Activated T-cell treated with anti-CD3 and anti-CD28 coated beads for 1 hour (primary cell): Measurements from ENCODE around the gene HDAC4.

ENCODE experiments used
- DNase-seq: peaks from one replicate; pipeline ENCODE4 v3.0.0-alpha.2; 2020; ENCODE audit warnings: low read depth

HDAC4 gene

DNA sequence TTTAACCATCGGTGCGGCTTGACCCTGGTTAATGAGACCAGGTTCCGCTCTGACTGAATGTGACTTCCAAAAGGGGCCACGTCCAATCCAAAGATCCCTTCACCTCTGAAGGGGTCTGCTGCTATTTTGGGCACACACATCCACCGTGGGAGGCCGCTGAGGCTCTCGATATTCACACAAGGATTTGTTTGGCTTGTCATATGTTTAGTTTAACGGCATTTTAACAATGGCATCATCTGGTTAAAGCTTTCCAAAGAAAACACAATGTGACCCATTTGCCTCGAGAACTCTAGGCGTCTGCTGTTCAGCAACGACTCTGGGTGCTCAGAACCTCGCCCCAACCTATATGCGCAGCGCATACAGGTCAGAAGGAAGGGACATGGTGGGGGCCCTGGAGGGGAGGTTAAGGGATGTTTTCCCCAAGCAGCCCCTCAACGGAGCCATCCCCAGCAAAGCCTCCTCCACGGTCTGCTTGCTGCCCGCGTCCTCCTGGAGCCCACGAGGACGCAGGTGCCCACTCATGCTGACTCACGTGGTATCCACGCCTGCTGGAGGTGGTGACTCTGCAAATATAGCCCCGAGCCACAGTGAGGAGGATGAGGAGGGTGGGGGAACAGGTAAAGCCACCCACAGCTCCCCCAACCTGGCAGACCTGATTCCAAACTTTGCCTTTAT is 260.3 kb downstream of the HDAC4 start:
- no peak for DNase-seq

DNA sequence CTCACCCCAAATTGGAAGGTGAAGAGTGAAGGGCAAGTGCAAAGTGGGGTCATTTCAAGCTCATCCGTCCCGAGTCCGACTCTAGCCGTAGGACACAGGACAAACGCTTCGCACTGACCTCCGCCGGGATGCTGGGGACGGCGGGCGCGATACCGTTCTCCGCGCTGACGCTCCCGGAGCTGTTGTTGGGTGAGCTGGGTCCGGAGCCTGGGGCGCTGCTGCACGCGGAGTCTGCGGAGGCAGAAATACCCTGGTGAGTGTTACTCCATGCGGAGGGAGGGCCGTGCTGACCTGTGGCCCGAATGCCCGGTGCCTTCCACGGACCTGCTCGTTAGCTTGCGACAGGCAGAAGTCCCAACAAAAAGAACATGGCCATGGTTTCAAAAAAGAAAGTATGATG is 261.3 kb downstream of the HDAC4 start:
- no peak for DNase-seq

DNA sequence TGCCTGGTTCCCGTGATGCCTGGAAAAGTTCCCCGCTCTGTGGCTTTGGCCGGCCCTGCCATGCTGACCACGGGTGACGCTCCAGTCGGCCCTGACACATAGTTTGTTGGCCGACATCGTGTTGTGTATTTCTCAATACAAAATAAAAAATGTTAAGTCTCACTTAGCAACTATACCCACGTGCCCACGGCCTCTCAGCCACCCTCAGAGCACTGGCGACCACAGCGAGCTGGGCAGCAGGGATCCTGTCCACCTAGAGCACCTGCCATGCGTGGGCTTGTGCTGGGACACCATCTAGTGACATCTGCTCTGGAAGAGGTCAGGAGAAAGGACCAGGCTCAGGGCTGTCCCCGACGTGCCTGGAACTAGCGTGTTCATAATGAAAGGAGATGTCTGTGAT is 261.7 kb downstream of the HDAC4 start:
- DNase-seq, result no peak

DNA sequence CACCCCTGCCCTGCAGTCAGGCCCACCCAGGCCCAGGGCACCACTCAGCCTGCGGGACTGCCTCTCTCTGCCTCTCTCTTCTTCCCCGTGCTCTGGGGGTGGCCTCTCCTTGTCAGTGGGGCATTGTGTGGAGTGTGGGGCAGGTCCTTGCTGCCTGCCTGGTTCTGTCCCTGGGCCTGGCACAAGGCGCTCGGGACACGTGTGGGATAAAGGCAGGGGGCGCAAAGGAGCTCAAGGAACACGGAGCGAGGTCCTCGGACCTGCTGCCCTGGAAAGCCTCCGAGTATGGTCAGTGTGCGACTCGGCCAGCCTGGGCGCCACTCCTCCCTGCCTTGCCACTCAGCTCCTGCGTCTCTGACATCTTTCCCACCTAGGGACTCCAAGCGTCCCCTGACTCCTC is 262.2 kb downstream of the HDAC4 start:
- DNase-seq, result no peak

DNA sequence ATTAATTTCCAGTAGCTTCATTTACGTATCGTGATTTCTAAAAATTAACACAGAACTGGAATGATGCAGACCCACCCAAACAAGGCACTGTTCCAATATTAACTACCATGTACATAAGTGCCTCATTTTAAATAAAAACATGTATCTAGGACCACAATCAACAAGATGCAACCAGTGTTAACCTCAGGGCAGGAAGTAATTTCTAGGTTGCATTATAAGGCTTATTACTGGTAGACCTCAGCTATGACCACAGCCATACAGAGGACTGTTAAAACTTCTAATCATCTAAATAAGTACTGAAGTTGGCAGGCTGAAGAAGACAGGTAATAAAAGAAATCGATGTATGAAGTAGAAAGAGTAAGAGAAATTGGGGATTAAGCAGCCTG is 262.9 kb downstream of the HDAC4 start:
- DNase-seq, result no peak

DNA sequence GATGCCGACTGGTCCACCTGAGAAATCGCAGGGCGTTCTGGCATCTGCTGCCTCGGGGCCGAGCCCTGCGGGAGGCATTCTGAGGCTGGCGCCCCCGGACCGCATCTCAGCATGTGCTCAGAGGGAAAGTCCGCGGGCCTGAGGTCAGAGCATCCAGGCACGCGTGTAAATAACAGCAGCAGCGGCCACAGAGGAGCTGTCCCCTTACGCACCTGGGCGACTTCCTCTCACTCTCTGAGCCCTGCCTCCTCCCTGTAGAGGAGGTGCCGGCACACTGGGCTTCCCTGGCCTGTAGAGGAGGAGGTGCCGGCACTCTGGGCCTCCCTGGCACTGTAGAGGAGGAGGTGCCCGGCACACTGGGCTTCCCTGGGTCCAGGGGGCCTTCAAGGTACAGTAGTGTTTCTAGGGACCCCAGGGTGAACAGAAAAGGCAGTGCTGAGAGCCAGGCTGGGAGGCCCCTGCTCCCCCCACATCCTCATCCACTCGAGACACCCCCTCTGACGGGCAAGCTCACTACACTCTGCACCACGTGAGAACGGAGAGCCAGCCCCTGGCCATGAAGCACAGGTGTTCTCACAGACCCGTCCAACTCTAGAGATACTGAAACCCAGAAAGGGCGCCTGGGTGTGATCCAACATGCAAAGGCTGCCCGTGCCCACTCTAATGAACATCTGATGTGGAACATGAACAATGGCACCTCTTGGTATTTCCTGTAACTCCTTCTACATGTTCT is 263.5 kb downstream of the HDAC4 start:
- no peak for DNase-seq

DNA sequence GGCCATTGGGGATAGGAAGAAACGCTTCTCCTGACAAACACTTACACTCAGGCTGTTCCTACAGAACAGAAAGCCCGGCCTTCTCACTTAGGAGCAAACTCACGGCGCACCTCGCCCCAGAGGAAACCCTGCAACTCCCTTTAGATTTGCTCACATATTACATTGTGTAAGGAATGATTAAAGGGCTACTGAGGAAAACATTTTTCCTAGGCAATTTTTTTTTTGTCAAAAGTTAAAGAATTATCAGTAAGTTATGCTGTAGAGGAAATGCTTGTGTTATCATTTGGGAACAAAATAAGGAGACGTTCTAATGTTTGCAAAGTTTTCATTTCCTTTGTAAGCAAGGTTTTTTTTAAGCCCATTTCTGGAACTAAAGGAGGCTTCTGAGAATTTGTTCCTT is 264.1 kb downstream of the HDAC4 start:
- DNase-seq, result no peak

DNA sequence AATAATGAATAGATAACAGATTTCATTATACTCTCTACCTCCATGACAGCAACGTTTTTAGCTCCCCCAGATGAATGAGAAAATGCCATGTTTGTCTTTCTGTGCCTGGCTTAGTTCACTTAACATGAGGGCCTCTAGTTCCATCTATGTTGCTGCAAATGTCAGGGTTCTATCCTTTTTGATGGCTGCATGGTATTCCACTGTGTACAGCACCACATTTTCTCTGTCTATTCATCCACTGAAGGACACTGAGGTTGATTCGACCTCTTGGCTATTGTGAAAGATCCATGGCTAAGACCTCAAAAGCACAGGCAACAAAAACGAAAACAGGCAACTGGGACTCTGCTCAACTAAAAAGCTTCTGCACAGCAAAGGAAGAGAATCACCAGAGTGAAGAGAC is 264.6 kb downstream of the HDAC4 start:
- DNase-seq, result no peak

DNA sequence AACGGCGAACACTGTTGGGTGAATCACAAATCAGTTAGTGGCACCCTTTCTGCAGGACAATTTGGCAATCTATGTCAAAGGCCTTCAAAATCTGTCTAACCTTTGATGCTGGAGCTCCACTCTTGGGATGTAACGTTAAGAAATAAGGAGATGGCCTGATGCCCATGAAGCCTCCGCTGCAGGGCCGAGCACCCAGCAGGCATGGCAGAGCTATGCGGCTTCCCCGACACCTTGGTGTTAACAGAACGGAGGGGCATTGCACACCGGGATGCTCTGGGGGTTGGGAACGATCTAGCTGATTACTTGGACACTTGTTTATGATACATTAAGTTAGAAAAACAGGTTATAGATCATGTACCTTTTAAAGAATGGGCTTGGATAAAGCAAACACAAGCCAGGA is 265.3 kb downstream of the HDAC4 start:
- no peak for DNase-seq

DNA sequence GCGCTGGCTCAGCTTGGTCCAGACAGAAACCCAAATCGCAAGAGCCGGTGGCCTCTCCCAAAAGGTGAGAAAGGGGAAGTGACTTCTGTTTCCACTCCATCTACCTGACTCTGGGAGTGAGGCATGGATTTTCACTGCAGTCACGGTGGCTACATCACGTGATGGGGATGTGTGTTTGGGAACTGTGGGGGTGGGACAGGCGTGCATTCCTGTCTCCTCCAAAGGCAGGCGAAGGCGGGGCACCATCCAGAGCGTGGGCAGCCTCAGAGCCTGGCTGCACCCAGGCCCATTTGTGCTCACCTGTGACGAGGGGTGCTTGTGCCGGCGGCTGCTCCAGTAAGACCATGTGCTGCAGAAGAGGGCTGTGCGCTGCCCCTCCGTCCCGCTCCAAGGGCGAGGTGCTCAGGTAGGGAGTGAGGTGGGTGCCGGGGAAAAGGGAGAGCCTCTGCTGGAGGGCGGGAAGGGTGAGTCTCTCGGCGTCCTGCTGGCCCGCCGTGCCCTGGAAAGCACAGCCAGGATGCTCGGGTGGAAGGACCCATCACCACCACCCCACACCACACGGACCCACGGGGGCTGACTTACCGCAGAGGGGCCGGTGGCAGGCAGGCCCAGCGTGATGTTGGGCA is 266.8 kb downstream of the HDAC4 start:
- no peak for DNase-seq

DNA sequence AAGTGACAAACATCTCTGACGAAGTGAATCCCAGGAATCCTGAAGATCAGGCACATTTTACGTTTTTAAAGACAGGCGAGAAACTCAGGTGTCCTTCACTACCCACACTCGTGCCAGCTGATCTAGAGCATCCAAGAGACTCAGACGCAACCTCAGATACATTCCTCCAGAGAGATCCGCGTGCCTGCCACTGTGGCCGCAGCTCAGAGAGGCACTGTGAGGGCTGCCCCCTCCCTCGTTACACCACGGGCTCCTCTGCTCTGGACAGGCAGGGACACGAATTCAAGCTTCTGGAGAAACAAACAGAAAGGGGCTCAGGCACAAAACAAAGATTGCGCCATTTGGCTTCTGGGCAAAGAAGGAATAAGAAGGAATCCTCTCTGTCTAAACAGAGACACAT is 268.0 kb downstream of the HDAC4 start:
- DNase-seq, result no peak

DNA sequence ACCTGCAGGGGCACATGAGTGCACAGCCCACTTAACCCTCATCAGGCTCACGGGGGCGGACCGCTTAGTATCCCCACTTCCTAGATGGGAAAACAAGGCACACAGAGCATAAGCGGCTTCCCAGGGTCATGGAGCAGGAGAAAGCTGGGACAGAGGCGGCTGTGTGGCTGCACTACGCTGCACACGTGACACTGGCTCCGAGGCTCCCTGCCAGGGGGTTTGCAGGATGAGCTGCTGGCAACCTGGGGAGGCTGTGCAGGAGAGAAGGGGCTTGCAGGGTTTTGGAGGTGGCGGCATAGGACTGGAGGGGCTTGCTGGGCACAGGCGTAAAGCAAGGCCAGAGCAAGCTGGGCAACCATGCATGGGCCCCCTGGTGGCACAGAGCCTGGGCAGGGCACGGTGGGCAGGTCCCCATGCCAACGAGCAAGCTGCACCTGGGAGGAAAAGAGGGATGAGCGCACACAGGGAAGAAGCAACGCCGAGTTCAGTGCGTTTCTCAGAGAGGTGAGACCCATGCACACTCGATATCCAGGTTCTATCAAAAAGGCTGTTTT is 268.6 kb downstream of the HDAC4 start:
- no peak for DNase-seq

DNA sequence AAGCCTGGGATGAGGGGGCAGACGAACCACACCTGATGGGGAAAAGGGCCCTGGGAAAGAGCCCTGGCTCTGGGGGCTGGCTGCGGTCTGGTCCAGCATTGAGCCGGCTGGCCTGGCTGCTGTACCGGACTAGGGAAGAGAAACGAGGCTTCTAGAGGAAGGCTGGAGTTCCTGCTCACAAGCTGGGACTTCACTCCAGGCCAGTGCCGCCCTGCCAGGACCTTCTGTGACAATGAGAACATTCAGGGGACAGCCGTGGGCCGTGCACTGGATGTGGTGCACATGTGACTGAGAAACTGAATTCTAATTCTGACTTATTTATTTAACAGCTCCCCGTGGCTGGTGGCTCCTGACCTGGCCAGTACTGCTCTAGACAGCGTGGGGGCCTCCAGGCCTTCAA is 269.3 kb downstream of the HDAC4 start:
- DNase-seq, result no peak

DNA sequence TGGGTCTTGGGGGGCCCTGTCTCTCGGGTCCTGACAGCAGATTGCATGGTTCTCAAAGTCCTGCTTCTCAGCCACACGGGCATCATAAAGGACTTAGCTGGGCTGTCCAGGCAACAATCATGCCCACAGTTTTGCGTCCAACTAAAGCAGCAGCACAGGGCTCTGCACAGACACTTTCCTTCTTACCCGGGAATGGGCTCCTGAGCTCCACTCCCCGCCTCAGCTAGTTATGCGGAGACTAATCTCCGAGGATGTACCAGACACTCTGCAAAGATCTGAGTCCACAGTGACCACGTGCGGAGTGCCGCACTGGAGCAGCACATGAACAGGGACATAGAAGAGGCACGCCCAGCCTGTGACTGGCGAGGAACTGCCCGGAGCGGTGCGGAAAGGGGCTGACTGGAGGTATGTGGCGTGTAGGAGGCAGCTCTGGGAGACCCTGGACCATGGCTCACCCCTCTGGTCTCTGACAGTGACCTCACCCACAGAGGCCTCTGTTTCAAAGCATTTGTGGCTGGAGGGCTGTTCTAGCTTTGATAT is 270.0 kb downstream of the HDAC4 start:
- no peak for DNase-seq

DNA sequence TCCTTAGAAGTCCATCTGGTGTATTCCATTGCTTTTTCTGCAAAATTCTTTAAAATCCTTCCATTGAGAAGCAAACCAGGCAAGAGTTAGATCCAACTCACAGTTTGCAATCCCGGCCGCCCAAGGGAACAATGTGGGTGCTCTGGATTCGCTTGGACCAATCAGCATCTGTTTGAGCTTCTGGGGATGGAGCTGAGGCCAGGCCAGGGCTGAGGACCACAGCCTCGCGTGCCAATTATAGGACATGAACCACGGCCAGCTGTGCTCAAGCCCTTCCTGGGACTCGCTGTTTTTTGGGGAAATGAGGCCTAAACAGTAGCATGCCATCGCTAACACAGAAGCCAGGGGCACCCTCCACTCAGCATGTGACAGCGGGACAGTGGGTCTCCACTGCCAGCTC is 270.8 kb downstream of the HDAC4 start:
- no peak for DNase-seq

DNA sequence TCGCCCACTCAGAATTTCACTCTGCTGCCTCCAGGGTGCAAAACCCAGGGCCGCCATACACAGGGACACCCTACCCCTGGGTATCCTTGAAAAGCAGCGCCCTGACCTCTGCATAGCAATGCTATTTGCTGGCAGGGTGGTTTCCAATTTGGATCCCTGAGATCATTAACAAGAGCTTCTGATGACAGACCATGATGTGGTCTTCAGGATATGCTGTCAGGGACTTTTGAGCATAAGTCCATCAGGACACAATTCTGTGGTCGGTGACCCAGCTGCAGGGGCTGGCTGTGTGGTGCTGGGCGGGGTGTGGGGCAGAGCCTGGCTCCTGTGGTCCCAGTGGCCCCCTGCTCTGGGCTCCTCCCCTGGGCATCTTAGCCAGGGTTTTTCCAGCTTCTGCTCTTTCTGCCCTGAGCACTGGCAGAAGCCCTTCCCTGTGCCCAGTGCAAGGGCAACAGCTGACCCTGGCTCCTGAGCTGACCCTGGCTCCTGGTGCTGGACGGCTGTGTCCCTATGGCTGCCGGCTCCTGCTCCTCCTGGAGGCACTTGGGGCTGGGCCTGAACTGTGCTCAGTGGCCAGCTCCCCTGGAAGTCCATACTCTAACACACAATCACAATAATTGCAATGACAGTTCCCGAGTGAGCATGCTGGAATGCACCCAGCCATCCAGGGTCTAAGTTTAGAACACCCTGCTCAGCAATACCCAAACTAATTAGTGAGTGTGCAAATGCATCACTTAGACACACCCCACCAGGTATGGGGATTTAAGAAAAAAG is 271.5 kb downstream of the HDAC4 start:
- no peak for DNase-seq

DNA sequence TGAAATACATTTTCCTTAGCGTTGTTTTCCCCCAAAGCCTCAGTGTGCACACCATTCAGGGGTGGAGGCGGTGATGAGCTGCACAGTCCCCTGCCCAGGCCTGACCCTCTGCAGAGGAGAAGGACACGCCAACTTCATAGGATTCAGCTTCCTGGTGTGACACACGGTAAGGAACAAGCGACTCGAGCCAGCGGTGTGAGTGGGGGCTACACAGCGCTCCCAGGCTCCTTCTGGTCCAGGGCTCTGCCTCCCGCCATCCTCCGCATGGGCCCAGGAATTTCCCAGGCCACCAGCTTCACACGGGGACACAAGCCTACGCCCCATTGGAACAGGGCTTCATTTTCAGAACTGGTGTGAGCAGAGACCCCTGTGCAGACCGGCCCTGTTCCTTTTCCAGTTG is 272.1 kb downstream of the HDAC4 start:
- no peak for DNase-seq

DNA sequence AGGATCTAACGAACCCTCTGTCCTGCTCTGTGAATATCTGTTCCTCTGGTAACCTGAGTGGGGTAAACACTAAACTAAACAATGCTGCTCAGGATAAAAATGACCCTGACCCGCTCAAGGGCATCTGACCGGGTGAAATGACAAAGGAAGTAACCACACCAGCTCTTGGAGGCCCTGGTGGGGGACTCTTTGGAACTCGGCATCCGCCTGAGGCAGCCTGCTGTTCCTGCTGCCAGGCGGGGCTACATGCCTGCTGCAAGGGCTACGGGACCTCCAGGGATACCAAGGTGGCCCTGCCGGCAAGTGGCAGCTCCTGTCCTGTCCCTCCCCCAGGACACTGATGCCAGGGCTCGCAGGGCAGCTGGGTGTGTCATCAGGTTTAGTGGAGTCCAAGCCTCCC is 273.3 kb downstream of the HDAC4 start:
- DNase-seq, result no peak

DNA sequence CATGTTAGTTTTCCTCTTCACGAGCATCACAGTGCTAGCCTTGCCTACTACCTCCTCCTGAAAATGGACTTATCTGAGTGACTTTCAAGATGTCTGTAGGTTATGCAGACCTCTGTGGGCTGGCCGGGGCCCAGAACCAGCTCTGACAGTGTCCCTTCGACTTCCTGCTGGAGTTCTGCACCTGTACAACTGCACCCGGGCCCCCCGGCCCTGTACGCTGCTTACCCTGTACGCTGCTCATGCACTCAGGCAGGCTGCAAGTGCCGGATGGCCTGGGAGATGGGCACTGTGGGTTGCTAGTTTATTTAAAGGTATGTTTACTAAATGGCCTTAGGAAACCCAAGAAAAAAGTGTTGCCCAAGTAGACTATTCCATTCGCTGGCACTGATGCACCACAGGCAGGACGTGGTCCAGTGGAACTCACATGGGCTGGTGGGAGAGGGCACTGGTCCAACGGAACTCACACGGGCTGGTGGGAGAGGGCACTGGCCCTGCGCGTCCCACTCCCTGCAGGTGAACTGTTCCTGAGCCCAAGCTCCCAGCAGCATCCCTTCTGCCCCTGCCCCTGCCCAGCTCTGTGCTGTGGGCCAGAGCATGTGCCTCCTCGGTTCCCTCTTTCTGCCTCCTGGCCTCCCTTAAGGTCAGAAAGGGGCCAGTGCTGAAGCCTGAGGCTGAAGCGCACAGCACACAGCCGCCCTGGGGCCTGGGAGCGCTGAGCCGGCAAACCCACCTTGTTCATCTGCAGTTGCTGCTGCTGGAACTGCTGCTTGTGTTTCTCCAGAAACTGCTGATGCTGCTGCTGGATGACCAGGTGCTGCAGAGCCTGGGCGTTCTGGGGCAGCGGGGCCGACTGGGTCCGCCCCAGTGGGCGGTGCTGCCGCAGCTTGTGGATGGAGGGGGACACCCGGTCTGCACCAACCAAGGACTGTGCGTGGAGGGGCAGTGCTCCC is 274.8 kb downstream of the HDAC4 start:
- DNase-seq, result no peak

DNA sequence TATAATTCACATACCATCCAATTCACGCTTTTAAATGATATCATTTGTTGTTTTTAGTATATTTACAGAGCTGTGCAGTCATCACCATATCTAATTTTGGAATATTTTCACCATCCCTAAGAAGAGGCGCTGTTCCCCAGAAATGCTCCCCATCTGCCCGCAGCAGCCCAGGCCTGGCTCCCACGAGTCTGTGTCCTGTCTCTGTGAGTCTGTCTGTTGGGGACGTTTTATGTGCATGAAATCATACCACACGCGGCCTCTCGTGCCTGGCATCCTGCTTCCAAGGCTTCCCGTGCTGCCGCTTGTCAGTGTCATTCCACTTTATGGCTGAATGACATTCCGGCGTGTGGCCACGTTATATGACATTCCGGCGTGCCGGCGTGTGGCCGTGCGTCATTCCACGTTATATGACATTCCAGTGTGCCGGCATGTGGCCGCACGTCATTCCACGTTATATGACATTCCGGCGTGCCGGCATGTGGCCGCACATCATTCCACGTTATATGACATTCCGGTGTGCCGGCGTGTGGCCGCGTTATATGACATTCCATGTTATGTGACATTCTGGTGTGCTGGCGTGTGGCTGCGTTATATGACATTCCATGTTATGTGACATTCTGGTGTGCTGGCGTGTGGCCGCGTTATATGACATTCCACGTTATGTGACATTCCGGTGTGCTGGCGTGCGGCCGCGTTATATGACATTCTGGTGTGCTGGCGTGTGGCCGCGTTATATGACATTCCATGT is 276.5 kb downstream of the HDAC4 start:
- no peak for DNase-seq
